HEK293 (cell line): ENCODE results near the gene PTPN5.

Source experiments
- BCL11A ChIP-seq: fragments of 450-650 bp; formaldehyde crosslinking; IDR thresholded peaks from 2 replicates; pipeline ENCODE4 v1.5.1; 2016; ENCODE audit warnings: low read depth, missing biosample characterization, missing genetic modification characterization
- GLIS1 ChIP-seq: fragments of 450-650 bp; formaldehyde crosslinking; IDR thresholded peaks from 2 replicates; pipeline ENCODE4 v1.5.1; 2016; ENCODE audit warnings: missing biosample characterization, missing genetic modification characterization
- GLIS2 ChIP-seq: fragments of 450-650 bp; formaldehyde crosslinking; IDR thresholded peaks from 2 replicates; pipeline ENCODE4 v1.5.1; 2016; ENCODE audit warnings: missing biosample characterization, missing genetic modification characterization
- HIC1 ChIP-seq: fragments of 450-650 bp; formaldehyde crosslinking; IDR thresholded peaks from 2 replicates; pipeline ENCODE4 v1.5.1; 2016; ENCODE audit warnings: missing biosample characterization, missing genetic modification characterization
- KLF7 ChIP-seq: fragments of 450-650 bp; formaldehyde crosslinking; IDR thresholded peaks from 2 replicates; pipeline ENCODE4 v1.5.1; 2016; ENCODE audit warnings: missing biosample characterization, missing genetic modification characterization, borderline replicate concordance
- KLF9 ChIP-seq: fragments of 450-650 bp; formaldehyde crosslinking; IDR thresholded peaks from 2 replicates; pipeline ENCODE4 v1.5.1; 2016; ENCODE audit warnings: missing biosample characterization, missing genetic modification characterization, low read depth
- MYNN ChIP-seq: fragments of 450-650 bp; formaldehyde crosslinking; IDR thresholded peaks from 2 replicates; pipeline ENCODE4 v1.5.1; 2016; ENCODE audit warnings: missing biosample characterization, missing genetic modification characterization, borderline replicate concordance
- OSR2 ChIP-seq: fragments of 450-650 bp; formaldehyde crosslinking; IDR thresholded peaks from 2 replicates; pipeline ENCODE4 v1.5.1; 2016; ENCODE audit warnings: missing biosample characterization, missing genetic modification characterization
- PATZ1 ChIP-seq: fragments of 450-650 bp; formaldehyde crosslinking; IDR thresholded peaks from 2 replicates; pipeline ENCODE4 v1.5.1; 2016; ENCODE audit warnings: missing biosample characterization, missing genetic modification characterization
- PRDM4 ChIP-seq: fragments of 450-650 bp; formaldehyde crosslinking; IDR thresholded peaks from 2 replicates; pipeline ENCODE4 v1.5.1; 2017; ENCODE audit warnings: missing biosample characterization, missing genetic modification characterization
- TRIM28 ChIP-seq: IDR thresholded peaks from 2 replicates; pipeline ENCODE4 v1.6.1; 2011; ENCODE audit warnings: low read length, control low read depth, borderline replicate concordance
- YY2 ChIP-seq: fragments of 450-650 bp; formaldehyde crosslinking; IDR thresholded peaks from 2 replicates; pipeline ENCODE4 v1.5.1; 2016; ENCODE audit warnings: missing biosample characterization, missing genetic modification characterization
- ZNF10 ChIP-seq: fragments of 450-650 bp; formaldehyde crosslinking; IDR thresholded peaks from 2 replicates; pipeline ENCODE4 v1.5.1; 2017; ENCODE audit warnings: missing biosample characterization, missing genetic modification characterization
- ZNF169 ChIP-seq: fragments of 450-650 bp; formaldehyde crosslinking; IDR thresholded peaks from 2 replicates; pipeline ENCODE4 v1.5.1; 2016; ENCODE audit warnings: missing biosample characterization, missing genetic modification characterization
- ZNF37A ChIP-seq: fragments of 450-650 bp; IDR thresholded peaks from 2 replicates; pipeline ENCODE4 v1.5.1; 2018; ENCODE audit warnings: missing biosample characterization, missing genetic modification characterization
- ZNF433 ChIP-seq: fragments of 450-650 bp; formaldehyde crosslinking; IDR thresholded peaks from 2 replicates; pipeline ENCODE4 v1.5.1; 2016; ENCODE audit warnings: missing biosample characterization, missing genetic modification characterization, low read depth
- ZNF510 ChIP-seq: fragments of 450-650 bp; formaldehyde crosslinking; IDR thresholded peaks from 2 replicates; pipeline ENCODE4 v1.5.1; 2018; ENCODE audit warnings: mild to moderate bottlenecking, missing genetic modification characterization, missing biosample characterization; ENCODE audit not compliant: insufficient replicate concordance
- ZNF514 ChIP-seq: fragments of 450-650 bp; formaldehyde crosslinking; IDR thresholded peaks from 2 replicates; pipeline ENCODE4 v1.5.1; 2016; ENCODE audit warnings: missing biosample characterization, missing genetic modification characterization
- ZNF548 ChIP-seq: fragments of 450-650 bp; formaldehyde crosslinking; IDR thresholded peaks from 2 replicates; pipeline ENCODE4 v1.5.1; 2016; ENCODE audit warnings: missing biosample characterization, missing genetic modification characterization
- ZNF561 ChIP-seq: fragments of 450-650 bp; IDR thresholded peaks from 2 replicates; pipeline ENCODE4 v1.5.1; 2018; ENCODE audit warnings: missing biosample characterization, missing genetic modification characterization, borderline replicate concordance
- ZNF645 ChIP-seq: fragments of 450-650 bp; formaldehyde crosslinking; IDR thresholded peaks from 2 replicates; pipeline ENCODE4; 2016; ENCODE audit warnings: missing biosample characterization, missing genetic modification characterization
- ZNF670 ChIP-seq: fragments of 450-650 bp; formaldehyde crosslinking; IDR thresholded peaks from 2 replicates; pipeline ENCODE4 v1.5.1; 2016; ENCODE audit warnings: missing biosample characterization, missing genetic modification characterization, low read depth
- ZNF677 ChIP-seq: fragments of 450-650 bp; IDR thresholded peaks from 2 replicates; pipeline ENCODE4 v1.5.0; 2018; ENCODE audit warnings: missing biosample characterization, mild to moderate bottlenecking, missing genetic modification characterization, moderate library complexity
- ZNF747 ChIP-seq: fragments of 450-650 bp; formaldehyde crosslinking; IDR thresholded peaks from 2 replicates; pipeline ENCODE4 v1.5.1; 2016; ENCODE audit warnings: missing biosample characterization, missing genetic modification characterization
- ZNF785 ChIP-seq: fragments of 450-650 bp; formaldehyde crosslinking; IDR thresholded peaks from 2 replicates; pipeline ENCODE4 v1.5.1; 2016; ENCODE audit warnings: missing biosample characterization, missing genetic modification characterization
- ZNF837 ChIP-seq: fragments of 450-650 bp; formaldehyde crosslinking; IDR thresholded peaks from 2 replicates; pipeline ENCODE4 v1.5.1; 2016; ENCODE audit warnings: missing biosample characterization, missing genetic modification characterization
- ZNF843 ChIP-seq: fragments of 450-650 bp; formaldehyde crosslinking; IDR thresholded peaks from 2 replicates; pipeline ENCODE4 v1.5.1; 2016; ENCODE audit warnings: missing biosample characterization, missing genetic modification characterization
- ZSCAN5A ChIP-seq: fragments of 450-650 bp; formaldehyde crosslinking; IDR thresholded peaks from 2 replicates; pipeline ENCODE4 v1.5.1; 2016; ENCODE audit warnings: missing biosample characterization, missing genetic modification characterization
- ZXDB ChIP-seq: fragments of 450-650 bp; formaldehyde crosslinking; IDR thresholded peaks from 2 replicates; pipeline ENCODE4 v1.5.1; 2016; ENCODE audit warnings: missing biosample characterization, missing genetic modification characterization

Gene PTPN5

GRCh38 chr11:18698341-18699268 lies 93.0 kb downstream of the PTPN5 start, which contains the start of gene TMEM86A (continued):
- TF ChIP-seq PATZ1 (tag by site-specific recombination), result peak; percentile 21; the same call in 1 of the 2 replicates
- TF ChIP-seq OSR2 (tag by site-specific recombination), result no peak
- TF ChIP-seq ZNF548 (tag by site-specific recombination), result no peak
- TF ChIP-seq BCL11A (tag by site-specific recombination), result no peak
- TF ChIP-seq TRIM28, result no peak
- no peak for TF ChIP-seq ZNF514
- TF ChIP-seq ZNF677 (tag by site-specific recombination), result no peak
- no peak for TF ChIP-seq ZNF10
- no peak for TF ChIP-seq ZNF837 (tag by site-specific recombination)
- no peak for TF ChIP-seq ZNF510 (tag by site-specific recombination)
- TF ChIP-seq MYNN (tag by site-specific recombination), result no peak
- TF ChIP-seq GLIS1 (tag by site-specific recombination), result peak; percentile 35; the same call in 1 of the 2 replicates
- no peak for TF ChIP-seq ZXDB
- no peak for TF ChIP-seq ZSCAN5A
- TF ChIP-seq GLIS2 (tag by site-specific recombination), result peak; percentile 69
- no peak for TF ChIP-seq HIC1 (tag by site-specific recombination)
- peak; percentile 49 for TF ChIP-seq KLF9 (tag by site-specific recombination)
- TF ChIP-seq ZNF670 (tag by site-specific recombination), result no peak
- no peak for TF ChIP-seq ZNF169 (tag by site-specific recombination)
- TF ChIP-seq ZNF645 (tag by site-specific recombination), result no peak
- TF ChIP-seq ZNF37A (tag by site-specific recombination), result no peak
- no peak for TF ChIP-seq ZNF433
- TF ChIP-seq ZNF747 (tag by site-specific recombination), result no peak
- TF ChIP-seq ZNF785 (tag by site-specific recombination), result no peak
- no peak for TF ChIP-seq KLF7 (tag by site-specific recombination)
- TF ChIP-seq ZNF561 (tag by site-specific recombination), result no peak
- TF ChIP-seq ZNF843 (tag by site-specific recombination), result no peak
- TF ChIP-seq PRDM4 (tag by site-specific recombination), result no peak
- no peak for TF ChIP-seq YY2 (tag by site-specific recombination)
